Stimulated activated memory B cell treated with anti-CD40 and anti-IgM and Interleukin-4, amounts not matched to agents 10 μg/mL and 1 μg/mL and 100 μg/mL, for 72 hours (primary cell): ENCODE results near the gene HNRNPM.
A peak's percentile ranks its signal among the peaks of the same experiment; 100 is the strongest.
"Not testable (repeated sequence)": the region's sequence is repeated elsewhere in the genome, so short reads cannot be mapped to it uniquely, and the experiment has no call there.

Experiments
- ATAC-seq: fragments of 150-1000 bp; cut with Tn5 transposase; 2 replicates; pipeline ENCODE4 v1.10.0; 2021
- H3K27ac Mint-ChIP-seq: one replicate; pipeline ENCODE4 v1.8.0; 2022; ENCODE audit warnings: mild to moderate bottlenecking, mixed read lengths
- H3K27me3 Mint-ChIP-seq: one replicate; pipeline ENCODE4 v1.8.0; 2022; ENCODE audit warnings: mixed read lengths
- H3K36me3 Mint-ChIP-seq: one replicate; pipeline ENCODE4 v1.8.0; 2022; ENCODE audit warnings: mixed read lengths
- H3K4me1 Mint-ChIP-seq: one replicate; pipeline ENCODE4 v1.8.0; 2022; ENCODE audit warnings: mixed read lengths
- H3K4me3 Mint-ChIP-seq: one replicate; pipeline ENCODE4 v1.8.0; 2022; ENCODE audit warnings: mild to moderate bottlenecking, moderate library complexity, mixed read lengths
- H3K9me3 Mint-ChIP-seq: one replicate; pipeline ENCODE4 v1.8.0; 2022; ENCODE audit warnings: mixed read lengths

The HNRNPM gene

GRCh38 chr19:8413629-8413995 is 31.2 kb upstream of the HNRNPM start:
- Mint-ChIP-seq H3K27ac (no peak overlapping the region), H3K9me3 (no peaks in the 10 kb centered on the region), H3K4me1 (no peaks in the 10 kb centered on the region), H3K36me3 (no peaks in the 10 kb centered on the region), H3K4me3 (peak overlapping the region; percentile 69), H3K27me3 (no peaks in the 10 kb centered on the region)
- no peak for ATAC-seq

GRCh38 chr19:8416796-8417195 is 28.0 kb upstream of the HNRNPM start:
- no peak for ATAC-seq
- Mint-ChIP-seq H3K9me3 (no peaks in the 10 kb centered on the region), H3K4me1 (no peaks in the 10 kb centered on the region), H3K27me3 (no peaks in the 10 kb centered on the region), H3K27ac (no peak overlapping the region), H3K4me3 (no peak overlapping the region), H3K36me3 (peaks cover 1% of the 10 kb centered on the region)

GRCh38 chr19:8421484-8422461 is 23.0 kb upstream of the HNRNPM start:
- no peak overlapping the region for H3K27ac Mint-ChIP-seq
- no peaks in the 10 kb centered on the region for H3K27me3 Mint-ChIP-seq
- no peak overlapping the region for H3K4me3 Mint-ChIP-seq
- H3K9me3 Mint-ChIP-seq = no peaks in the 10 kb centered on the region
- no peak for ATAC-seq
- peaks cover 23% of the 10 kb centered on the region for H3K36me3 Mint-ChIP-seq
- no peaks in the 10 kb centered on the region for H3K4me1 Mint-ChIP-seq

- Mint-ChIP-seq H3K36me3 (peaks cover 33% of the 10 kb centered on the region), H3K27ac (no peak overlapping the region), H3K9me3 (no peaks in the 10 kb centered on the region), H3K4me1 (no peaks in the 10 kb centered on the region), H3K4me3 (no peak overlapping the region), H3K27me3 (no peaks in the 10 kb centered on the region)
- ATAC-seq = no peak
Measured at GRCh38 chr19:8423817-8424223, 21.0 kb upstream of the HNRNPM start.

- peaks cover 38% of the 10 kb centered on the region for H3K36me3 Mint-ChIP-seq
- ATAC-seq, H3K4me1 Mint-ChIP-seq, H3K27me3 Mint-ChIP-seq, H3K27ac Mint-ChIP-seq, H3K4me3 Mint-ChIP-seq, H3K9me3 Mint-ChIP-seq: not testable (repeated sequence)
Measured at GRCh38 chr19:8425331-8425730, 19.4 kb upstream of the HNRNPM start.

GRCh38 chr19:8426283-8426682 is 18.5 kb upstream of the HNRNPM start:
- Mint-ChIP-seq H3K4me1 (no peaks in the 10 kb centered on the region), H3K9me3 (no peaks in the 10 kb centered on the region), H3K4me3 (no peak overlapping the region), H3K27ac (no peak overlapping the region), H3K27me3 (no peaks in the 10 kb centered on the region), H3K36me3 (peaks cover 46% of the 10 kb centered on the region)
- ATAC-seq = no peak

- no peak for ATAC-seq
- H3K27ac Mint-ChIP-seq = no peak overlapping the region
- H3K27me3 Mint-ChIP-seq = no peaks in the 10 kb centered on the region
- peaks cover 32% of the 10 kb centered on the region for H3K36me3 Mint-ChIP-seq
- no peaks in the 10 kb centered on the region for H3K4me1 Mint-ChIP-seq
- H3K9me3 Mint-ChIP-seq = no peaks in the 10 kb centered on the region
- H3K4me3 Mint-ChIP-seq = no peak overlapping the region
Measured at GRCh38 chr19:8429044-8429443, 15.7 kb upstream of the HNRNPM start.

- no peak overlapping the region for H3K27ac Mint-ChIP-seq
- H3K4me3 Mint-ChIP-seq = no peak overlapping the region
- ATAC-seq = no peak
- H3K36me3 Mint-ChIP-seq = peaks cover 32% of the 10 kb centered on the region
- H3K27me3 Mint-ChIP-seq = no peaks in the 10 kb centered on the region
- no peaks in the 10 kb centered on the region for H3K4me1 Mint-ChIP-seq
- H3K9me3 Mint-ChIP-seq = no peaks in the 10 kb centered on the region
Measured at GRCh38 chr19:8429826-8430225, 14.9 kb upstream of the HNRNPM start.

GRCh38 chr19:8430650-8431049 is 14.1 kb upstream of the HNRNPM start:
- ATAC-seq = no peak
- Mint-ChIP-seq H3K9me3 (no peaks in the 10 kb centered on the region), H3K4me3 (no peak overlapping the region), H3K27me3 (no peaks in the 10 kb centered on the region), H3K36me3 (peaks cover 38% of the 10 kb centered on the region), H3K27ac (no peak overlapping the region), H3K4me1 (peaks cover 1% of the 10 kb centered on the region)

- Mint-ChIP-seq H3K36me3 (peaks cover 12% of the 10 kb centered on the region), H3K27ac (no peak overlapping the region), H3K27me3 (no peaks in the 10 kb centered on the region), H3K9me3 (no peaks in the 10 kb centered on the region), H3K4me3 (no peak overlapping the region), H3K4me1 (peaks cover 7% of the 10 kb centered on the region)
- ATAC-seq = no peak
Measured at GRCh38 chr19:8438236-8438635, 6.5 kb upstream of the HNRNPM start.

GRCh38 chr19:8441725-8442544 is 2.8 kb upstream of the HNRNPM start:
- Mint-ChIP-seq H3K4me1 (peaks cover 16% of the 10 kb centered on the region), H3K27me3 (no peaks in the 10 kb centered on the region), H3K36me3 (peaks cover 7% of the 10 kb centered on the region), H3K4me3 (no peak overlapping the region), H3K9me3 (no peaks in the 10 kb centered on the region), H3K27ac (no peak overlapping the region)
- ATAC-seq = no peak

GRCh38 chr19:8444140-8444676 is 567 bp upstream of the HNRNPM start:
- ATAC-seq, H3K27me3 Mint-ChIP-seq, H3K9me3 Mint-ChIP-seq: not testable (repeated sequence)
- Mint-ChIP-seq H3K36me3 (peaks cover 17% of the 10 kb centered on the region), H3K4me1 (peaks cover 39% of the 10 kb centered on the region), H3K4me3 (peak overlapping the region; percentile 90), H3K27ac (peak overlapping the region; percentile 89)

- no peaks in the 10 kb centered on the region for H3K27me3 Mint-ChIP-seq
- peak overlapping the region; percentile 89 for H3K27ac Mint-ChIP-seq
- no peaks in the 10 kb centered on the region for H3K9me3 Mint-ChIP-seq
- H3K36me3 Mint-ChIP-seq = peaks cover 22% of the 10 kb centered on the region
- H3K4me3 Mint-ChIP-seq = peak overlapping the region; percentile 90
- peak; percentile 51 for ATAC-seq
- peaks cover 47% of the 10 kb centered on the region for H3K4me1 Mint-ChIP-seq
Measured at GRCh38 chr19:8445488-8446001, 770 bp downstream of the HNRNPM start.

- peak overlapping the region; percentile 89 for H3K27ac Mint-ChIP-seq
- H3K4me1 Mint-ChIP-seq = peaks cover 52% of the 10 kb centered on the region
- no peak for ATAC-seq
- peaks cover 22% of the 10 kb centered on the region for H3K36me3 Mint-ChIP-seq
- H3K9me3 Mint-ChIP-seq = no peaks in the 10 kb centered on the region
- peak overlapping the region; percentile 90 for H3K4me3 Mint-ChIP-seq
- H3K27me3 Mint-ChIP-seq = no peaks in the 10 kb centered on the region
Measured at GRCh38 chr19:8446061-8446709, 1.4 kb downstream of the HNRNPM start.

- Mint-ChIP-seq H3K4me3 (peak overlapping the region; percentile 44), H3K27ac (peak overlapping the region; percentile 60), H3K36me3 (peaks cover 32% of the 10 kb centered on the region), H3K4me1 (peaks cover 85% of the 10 kb centered on the region), H3K27me3 (no peaks in the 10 kb centered on the region), H3K9me3 (no peaks in the 10 kb centered on the region)
- ATAC-seq = peak; percentile 8
Measured at GRCh38 chr19:8449830-8450229, 5.1 kb downstream of the HNRNPM start.
